GM19239 (cell line): ENCODE results near the gene WNT4.

Experiments used
- DNase-seq: peaks from one replicate; pipeline ENCODE4 v3.0.0; 2011; ENCODE audit warnings: low spot score; ENCODE audit not compliant: insufficient read length
- FAIRE-seq: peaks from 2 replicates; lab custom pipeline; 2011; peaks lifted over from hg19 to GRCh38; lab: Jason Lieb, UNC

WNT4 gene

DNA sequence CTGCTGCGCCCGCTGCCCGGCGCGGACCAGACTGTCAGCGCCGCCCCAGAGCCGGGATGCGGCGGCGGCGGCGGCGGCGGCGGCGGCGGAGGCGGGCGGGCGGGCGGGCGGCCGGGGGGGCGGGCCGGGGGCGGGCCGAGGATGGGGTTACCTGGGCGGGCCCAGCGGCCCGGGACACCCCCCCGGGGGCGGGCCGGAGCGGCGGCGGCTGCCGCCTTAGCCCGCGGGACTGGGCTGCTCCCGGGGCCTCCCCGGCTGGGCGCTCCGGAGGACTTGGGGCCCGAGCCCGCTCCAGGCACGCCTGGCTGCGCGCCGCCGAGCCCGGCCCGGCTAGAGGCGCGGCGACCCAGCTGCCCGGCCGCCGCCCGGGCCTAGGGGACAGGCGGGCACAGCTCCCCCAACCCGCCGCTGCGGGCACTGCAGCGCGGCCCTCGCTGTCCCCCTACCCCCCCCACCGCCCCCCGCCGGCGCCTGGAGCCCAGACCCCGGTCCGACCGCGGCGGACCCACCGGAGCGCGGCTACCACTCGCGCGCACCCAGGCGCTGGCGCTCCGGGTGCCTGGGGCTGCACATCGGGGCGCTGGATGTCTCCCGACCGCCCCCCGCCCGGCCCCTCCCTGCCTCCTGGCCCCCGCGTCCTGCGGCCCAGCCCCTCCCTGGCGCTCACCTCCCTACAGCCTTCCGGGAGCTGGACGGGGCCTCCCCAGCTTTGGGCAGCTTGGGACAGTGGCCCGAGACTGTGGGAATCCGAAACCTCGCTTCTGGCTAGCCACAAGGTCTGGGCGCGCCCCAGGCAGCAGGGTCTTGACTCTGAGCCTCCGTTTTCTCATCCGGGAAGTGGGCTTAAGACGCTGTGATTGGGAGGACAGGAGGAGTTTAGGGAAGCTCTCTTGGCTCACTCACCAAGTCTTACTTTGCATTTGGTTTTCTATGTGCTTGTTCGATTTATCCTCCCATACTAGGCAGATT is at the start of gene WNT4:
TSS of gene WNT4 (minus strand) at position 33 of the 969 bp plus-strand sequence. CDS start 175 bp downstream, outside the sequence.
- DNase-seq (peak; percentile 77), FAIRE-seq (no peak)

DNA sequence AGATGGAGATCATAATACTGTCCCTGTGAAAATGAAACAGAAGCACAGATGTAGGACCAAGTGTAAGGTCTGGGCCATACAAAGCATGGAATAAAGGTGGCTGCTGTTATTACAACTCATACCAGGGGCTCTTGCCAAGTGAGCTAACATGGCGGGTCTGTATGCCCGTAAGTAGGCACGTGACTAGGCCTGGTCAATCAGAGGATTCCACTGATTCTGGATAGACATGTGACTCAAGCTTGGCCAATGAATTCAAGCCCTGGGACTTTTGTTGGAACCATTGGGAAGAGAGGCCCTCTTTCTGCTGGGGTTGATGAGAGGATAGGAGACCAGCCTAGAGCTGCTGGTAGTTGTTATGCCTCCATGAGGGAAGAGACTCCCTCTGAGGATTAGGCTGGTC is 47.8 kb upstream of the WNT4 start:
- FAIRE-seq (no peak), DNase-seq (no peak)

DNA sequence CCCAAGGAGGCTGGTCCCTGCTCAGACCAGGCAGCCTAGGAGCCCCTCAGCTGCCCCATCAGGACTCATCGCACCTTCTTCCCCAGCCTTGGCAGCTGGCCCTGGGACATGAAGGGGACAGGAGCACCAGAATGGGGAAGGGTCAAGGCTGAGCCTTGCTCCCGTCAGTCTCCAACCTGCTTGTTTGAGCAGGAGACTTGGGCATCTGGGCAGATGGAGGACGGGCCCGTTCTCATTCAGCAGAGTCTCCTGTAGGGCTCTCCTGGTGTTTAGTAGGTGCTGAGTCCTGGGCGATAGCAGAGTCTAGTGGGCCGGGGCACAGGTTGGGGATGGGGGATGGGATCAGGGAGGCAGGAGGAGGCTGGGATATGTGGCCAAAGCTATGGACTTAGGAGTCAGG is 47.4 kb upstream of the WNT4 start:
- no peak for DNase-seq
- FAIRE-seq = no peak

DNA sequence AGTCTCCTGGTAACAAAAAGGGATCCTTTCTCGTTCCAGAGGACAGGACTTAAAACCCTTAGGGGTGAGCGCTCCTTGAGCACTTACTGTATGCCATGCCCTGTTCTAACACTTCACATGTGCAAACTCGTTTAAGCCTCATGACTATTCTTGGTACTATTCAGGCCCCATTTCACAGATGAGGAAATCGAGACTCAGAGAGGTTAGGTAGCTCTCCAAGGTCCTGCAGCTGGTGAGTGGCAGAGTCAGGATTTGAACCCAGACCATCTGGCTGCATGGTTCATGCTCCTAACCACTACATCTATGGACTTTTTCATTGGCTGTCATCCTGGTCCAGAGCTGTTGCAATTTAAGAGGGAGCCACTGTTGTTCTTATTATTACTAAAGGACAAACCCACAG is 46.7 kb upstream of the WNT4 start:
- no peak for DNase-seq

DNA sequence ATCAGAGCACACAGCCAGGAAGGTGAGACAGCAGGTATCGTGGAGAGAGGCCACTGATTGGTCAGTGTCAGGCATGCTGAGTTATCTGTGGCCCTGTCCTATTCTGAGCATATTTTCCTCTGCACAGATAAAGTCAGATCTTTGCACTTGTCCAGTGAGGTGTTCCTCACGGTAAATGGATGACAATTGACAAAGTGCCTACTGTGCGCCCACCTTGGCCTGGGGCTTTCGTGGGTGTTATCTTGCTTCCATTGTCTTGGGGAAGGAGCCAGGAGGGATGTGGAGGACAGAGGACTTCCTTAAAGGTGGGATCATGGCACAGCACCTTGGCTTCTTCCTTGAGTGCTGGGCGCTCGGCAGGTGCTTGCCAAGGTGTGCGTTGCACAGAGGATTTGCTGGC is 46.0 kb upstream of the WNT4 start:
- FAIRE-seq (no peak), DNase-seq (no peak)

More for the DNA sequence above, 46.7 kb upstream of the WNT4 start:
- no peak for FAIRE-seq

DNA sequence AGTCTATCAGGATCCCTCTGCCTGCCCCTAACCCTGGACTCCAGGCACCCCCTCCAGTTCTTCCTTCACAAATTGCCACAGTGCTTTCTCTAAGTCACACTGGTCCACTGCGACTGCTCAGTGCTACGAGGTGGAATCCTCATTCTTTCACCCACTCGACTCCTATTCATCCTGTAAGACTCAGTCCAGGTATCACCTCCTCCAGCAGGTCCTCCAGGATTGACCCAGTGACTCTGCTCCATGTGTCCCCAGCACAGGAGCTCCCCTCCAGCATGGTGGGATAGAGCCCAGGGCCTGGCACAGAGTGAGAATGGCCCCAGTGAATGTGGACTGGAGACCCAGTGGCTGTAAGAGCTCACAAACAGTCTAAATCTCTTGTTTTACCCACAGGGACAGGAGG is 45.5 kb upstream of the WNT4 start:
- no peak for DNase-seq
- FAIRE-seq = no peak

DNA sequence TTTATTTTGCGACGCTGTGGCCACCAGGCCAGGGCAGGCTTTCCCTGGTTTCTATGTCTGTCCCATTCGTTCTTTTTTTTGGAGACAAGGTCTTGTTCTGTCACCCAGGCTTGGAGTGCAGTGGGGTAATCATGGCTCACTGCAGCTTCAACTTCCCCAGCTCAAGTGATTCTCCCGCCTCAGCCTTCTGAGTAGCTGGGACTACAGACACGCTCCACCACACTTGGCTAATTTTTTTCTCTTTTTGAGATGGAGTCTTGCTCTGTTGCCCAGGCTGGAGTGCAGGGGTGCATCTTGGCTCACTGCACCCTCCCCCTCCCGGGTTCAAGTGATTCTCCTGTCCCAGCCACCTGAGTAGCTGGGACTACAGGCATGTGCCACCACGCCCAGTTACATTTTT is 43.4 kb upstream of the WNT4 start:
- no peak for FAIRE-seq
- no peak for DNase-seq

DNA sequence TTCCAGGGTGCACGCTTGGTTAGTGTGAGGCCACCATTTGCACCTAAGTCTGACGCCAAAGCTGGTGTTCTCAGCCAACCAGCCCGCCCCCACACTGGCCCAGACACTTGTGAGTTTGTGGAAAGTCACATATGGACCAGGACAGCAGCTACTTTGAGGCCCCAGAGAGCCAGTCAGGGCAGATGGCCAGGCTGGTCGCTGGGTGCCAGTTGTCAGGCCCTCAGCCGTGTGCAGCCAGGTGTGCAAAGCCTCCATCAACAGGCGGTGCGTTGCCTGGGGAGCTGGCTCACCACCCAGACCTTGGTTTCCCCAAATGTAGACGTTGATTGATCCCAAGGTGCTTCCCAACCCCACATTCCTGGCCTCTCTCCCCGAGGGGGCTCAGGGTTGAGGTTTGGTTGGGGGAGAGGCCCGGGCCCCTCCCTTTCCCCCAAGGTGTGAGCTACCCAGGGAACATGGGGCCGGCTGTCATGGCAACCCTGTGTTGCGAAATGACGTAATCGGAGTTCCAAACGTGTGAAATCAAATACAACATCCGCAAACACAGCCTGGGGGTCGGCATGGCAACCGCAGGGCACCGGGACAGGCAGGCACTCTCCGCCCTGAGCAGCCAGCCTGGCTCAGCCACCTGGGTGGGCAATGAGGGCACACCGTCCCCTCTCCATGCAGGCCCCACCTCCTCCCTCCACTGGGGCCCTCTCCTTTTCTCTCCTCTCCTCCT is 42.2 kb upstream of the WNT4 start:
- FAIRE-seq (no peak), DNase-seq (no peak)

DNA sequence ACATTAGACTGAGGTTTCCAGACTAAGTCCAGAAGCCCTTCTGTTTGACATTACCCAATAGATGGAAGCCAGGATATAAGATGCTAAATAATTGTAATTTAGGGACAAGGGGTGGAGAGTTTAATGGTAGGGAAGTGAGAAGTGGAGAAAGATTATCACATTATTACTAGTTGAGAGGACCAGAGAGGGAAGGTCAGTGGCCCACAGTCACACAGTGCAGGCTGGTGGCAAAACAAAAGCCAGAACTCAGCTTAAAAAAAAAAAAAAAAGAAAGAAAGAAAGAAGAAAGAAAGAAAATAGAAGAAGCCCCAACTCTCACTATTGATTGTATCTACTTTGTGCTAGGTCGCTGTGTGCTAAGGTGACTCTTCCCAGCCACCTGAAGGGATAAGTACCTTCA is 41.6 kb upstream of the WNT4 start:
- no peak for DNase-seq
- FAIRE-seq = no peak

DNA sequence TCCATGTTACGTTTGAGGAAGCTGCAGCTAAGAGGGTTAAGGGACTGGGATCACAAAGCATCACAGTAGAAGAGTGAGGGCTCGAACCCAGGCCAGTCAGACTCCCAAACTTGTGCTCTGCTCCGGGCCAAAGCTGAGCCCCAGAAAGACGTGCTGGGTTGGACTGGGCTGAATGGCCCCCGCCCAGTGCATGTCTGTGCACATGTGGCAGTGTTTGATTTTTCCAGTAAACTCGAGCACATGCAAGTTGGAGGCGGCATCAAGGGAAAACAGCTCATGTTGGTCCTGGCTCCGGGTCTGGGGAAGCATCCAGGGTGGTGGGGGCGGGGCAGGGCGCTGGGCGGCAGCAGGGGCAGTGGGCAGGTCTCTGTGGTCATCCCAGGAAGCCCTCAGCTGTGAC is 39.8 kb upstream of the WNT4 start:
- DNase-seq (no peak), FAIRE-seq (no peak)

DNA sequence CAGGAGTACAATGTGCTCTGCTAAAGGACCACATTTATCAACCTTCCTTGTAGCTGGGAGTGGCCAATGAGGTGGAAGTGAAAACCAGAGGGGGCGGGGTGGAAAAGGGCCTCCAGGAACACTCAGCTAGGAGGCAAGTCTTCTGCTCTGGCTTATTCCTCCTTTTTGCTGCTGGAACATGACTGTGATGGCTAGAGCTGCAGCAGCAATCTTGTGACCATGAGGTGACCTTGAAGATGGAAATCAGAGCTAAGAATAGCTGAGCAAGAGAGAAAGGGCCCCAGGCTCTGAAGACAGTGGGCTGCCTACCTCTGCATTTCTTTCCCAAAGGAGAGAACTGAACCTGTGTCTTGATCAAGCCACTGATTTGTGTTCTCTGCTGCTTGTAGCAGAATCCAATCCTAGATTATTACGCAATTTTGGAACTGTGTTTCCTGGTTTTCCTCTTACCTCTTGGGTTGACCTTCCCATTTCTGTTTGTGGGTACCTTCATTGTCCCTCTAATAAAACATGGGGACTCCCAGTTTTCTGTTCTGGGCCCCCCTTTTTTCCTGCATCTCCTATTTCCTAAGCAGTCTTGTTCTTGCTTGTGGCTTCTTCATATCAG is 36.4 kb upstream of the WNT4 start:
- FAIRE-seq = no peak
- no peak for DNase-seq

DNA sequence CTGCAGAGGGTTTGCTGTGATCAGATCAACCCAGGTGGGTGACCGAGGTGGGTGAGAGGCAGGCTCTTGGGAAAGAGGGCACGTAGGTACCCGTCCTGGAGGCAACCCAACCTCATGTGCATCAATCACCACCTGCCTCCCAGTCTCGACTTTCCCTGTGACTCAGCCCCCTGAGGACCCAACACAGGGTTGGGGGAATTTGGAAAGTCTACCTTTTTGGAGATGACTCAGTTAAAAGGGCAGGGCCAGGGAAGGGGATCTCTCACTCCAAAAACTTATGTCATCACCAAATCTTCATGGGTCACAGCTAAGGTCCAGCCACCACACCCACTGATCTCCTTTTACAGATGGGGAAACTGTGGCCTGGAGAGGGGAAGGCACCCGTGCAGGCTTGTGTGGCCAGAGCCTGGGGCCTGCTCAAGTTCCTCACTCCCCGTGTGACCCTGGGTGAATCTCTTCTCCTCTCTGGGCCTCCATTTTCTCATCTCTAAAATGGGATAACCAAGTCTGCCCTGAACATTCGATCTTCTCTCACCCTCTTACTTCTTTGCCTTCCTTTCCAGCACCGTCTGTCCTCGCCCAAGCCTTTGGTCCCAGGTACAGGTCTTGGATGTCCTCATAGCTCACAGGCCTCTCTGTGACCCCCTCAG is 34.6 kb upstream of the WNT4 start:
- FAIRE-seq (no peak), DNase-seq (no peak)

DNA sequence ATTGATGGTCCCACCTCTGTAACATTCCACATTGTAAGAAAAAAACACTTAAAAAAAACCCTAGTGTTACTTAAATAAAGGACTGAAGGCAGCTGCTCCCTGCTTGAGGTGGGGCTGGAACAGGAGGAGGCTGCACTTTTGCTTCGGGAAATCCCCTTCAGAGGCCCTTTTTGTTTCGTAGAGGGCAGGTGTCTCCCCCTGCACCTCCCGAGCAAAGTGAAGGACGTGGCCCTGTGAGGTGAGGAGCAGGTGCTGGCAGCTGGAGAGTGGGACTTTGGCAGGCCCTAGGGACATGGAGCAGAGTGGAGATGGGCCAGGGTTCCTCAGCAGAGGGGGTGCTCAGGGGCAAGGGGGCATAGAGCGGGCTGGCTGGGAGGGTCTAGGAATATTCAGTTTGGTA is 33.4 kb upstream of the WNT4 start:
- DNase-seq (peak; percentile 77), FAIRE-seq (peak; percentile 84)

DNA sequence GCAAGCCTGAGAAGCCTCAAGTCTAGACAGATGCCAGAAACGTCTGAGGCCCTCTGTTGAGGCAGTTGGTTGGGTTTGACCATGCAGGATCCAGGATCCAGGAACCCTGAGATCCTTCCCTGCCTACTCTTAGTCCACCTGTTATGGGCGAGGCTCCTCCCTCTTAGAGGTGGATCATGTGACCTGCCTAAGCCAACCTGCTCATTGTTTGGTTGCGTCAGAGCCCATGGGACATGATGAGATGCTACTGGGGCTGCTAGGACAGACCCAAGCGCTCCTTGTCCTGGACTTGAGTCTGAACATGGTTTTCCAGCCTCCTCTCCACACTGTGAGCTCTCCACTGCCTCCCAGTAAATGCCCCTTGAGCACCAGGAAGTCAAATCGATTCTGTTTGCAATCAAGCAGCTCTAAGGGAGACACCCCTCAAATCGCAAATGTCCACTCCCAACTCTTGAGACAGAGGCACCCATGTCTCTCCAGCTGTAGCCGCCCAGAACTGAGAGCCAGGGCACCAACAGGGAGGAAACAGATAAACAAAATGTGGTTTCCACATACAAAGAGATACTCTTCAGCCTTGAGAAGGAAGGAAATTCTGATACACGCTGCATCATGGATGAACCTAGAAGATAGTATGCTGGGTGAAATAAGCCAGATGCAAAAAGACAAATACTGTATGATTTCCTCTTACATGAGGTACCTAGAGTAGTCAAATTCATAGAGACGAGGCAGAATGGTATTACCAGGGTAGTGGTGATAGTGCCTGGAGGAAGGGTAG is 31.7 kb upstream of the WNT4 start:
- FAIRE-seq (no peak), DNase-seq (no peak)

DNA sequence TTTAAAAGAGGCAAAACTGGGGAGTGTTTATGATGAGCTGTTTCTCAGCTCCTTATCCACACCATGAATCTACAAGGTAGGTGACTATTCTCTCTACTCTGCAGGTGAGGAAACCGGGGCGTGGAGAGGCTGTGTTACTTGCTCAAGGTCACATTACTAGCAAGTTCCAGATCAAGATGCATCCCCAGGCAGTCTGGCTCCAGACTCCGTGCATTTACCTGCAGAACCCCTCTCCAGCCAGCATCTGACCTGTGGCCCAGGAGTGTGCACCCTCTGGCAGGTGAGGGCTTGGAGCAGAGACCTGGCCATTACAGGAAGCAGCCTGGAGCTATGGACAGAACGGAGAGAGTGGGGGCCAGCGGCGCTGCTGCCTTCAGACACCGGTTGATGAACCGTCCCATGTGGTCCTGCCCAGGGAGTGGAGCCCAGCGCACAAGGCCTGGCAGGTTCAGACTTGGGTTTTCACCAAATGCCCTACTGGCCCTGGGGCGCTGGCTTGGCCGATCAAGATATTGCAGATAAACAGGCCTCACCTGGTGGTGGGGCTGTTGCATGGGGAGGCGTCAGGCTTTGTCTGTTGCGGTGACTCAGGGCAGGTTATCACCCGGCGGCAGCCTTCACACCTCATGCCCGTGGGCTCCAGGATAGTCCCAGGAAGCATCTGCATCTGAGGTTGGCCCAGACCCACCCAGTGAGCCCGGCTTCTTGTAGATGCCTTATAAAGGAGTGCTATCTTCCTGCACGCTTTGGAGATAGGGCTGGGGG is 29.2 kb upstream of the WNT4 start:
- DNase-seq = no peak
- FAIRE-seq = no peak

DNA sequence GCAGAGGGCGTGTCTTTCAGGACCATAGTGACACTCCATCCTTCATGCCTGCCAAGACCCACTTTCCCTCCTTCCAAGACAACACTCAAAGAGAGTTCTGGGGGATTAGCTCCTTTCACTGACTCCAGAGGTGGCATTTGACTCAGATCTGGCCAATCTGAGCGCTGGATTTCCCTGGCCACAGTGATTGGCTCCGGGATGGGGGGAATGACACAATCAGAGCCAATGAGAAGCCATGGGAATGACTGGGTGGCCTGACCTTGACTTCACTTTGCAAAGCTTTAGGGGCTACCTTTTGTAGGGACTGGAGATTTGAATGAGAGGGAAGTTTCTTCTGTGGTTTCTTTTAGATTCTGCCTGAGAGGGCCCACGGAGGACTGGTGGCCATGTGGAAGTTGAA is 26.9 kb upstream of the WNT4 start:
- FAIRE-seq (no peak), DNase-seq (no peak)

DNA sequence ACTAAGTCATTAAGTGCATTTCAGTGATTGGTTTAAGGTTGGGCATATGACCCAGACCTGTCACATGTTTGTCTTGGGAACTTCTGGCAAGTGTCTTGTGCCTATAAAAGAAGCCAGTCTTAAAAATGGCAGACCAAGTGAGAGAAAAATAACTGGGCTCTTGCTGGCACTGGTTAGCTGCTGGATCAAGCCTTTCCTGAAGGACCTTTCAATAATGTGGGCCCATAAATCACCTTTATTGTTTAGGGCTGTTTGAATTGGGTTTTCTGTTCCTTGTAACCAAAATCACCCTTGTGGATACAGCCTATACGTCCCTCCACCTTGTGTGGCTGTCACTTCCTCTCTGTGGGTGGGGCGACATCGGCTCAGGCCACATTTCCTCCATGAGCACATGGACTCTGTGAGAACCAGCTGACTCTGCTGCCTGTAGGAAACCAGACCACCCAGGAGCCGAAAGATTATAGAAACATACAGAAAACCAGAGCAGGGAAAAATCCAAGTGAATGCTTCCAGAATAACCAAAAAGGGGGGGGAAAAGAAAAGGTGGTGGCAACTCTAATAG is 25.6 kb upstream of the WNT4 start:
- no peak for FAIRE-seq
- DNase-seq = no peak

DNA sequence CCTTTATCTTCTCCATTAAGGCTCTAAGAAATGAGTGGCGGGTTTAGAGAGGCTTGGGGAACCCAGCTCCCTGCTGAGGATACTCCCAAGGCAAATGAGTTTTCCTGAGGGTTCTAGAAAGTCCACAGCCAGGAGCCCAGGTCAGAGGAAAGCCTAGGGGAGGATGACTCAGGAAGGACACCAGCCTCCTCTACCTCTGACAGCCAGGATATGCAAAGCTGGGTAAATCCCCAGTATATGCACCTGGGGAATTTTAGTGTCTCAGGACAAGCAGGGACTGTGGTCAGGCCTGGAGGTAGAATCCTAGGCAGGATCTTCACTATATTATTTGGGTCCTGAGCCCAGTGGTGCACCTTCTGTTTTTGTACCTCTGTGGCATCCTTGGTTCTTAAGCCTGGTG is 23.5 kb upstream of the WNT4 start:
- FAIRE-seq = peak; percentile 73
- DNase-seq = no peak
